ENCODE measurements around the gene ASPN. TPM values are rescaled to one million over a fixed set of nuclear protein-coding genes. Genes with fewer than 3 reads are reported as not detected.

ASPN gene
- total RNA-seq, 1 donor, result 1.1 TPM

GRCh38 chr9:92522983-92523970, 41.0 kb upstream of the ASPN start:
- Histone ChIP-seq H3K9me3 (ENCODE audit: low read depth, low read length) (no peaks in the 10 kb centered on the region), H3K27me3 (ENCODE audit: insufficient read depth, low read length) (no peaks in the 10 kb centered on the region), H3K4me1 (ENCODE audit: insufficient read depth, low read length) (peaks cover 1% of the 10 kb centered on the region), H3K79me2 (ENCODE audit: insufficient read depth, low read length) (no peaks in the 10 kb centered on the region), H2AFZ (ENCODE audit: low read length) (no peak overlapping the region), H3K36me3 (ENCODE audit: insufficient read depth, low read length) (no peaks in the 10 kb centered on the region), H3K4me2 (ENCODE audit: insufficient read depth, low read length) (no peak overlapping the region), H3K4me3 (ENCODE audit: insufficient read depth, low read length) (no peak overlapping the region), H4K20me1 (ENCODE audit: insufficient read depth, low read length) (no peaks in the 10 kb centered on the region), H3K27ac (ENCODE audit: low read depth, low read length) (no peak overlapping the region)
- TF ChIP-seq CTCF (IDR thresholded peaks at IDR 0.05; ENCODE audit: extremely low read depth, low read depth, low read length), result no peak
- no peak for DNase-seq (ENCODE audit: insufficient read length, low spot score, missing footprints)

- Histone ChIP-seq H3K4me3 (ENCODE audit: insufficient read depth, low read length) (no peak overlapping the region), H3K36me3 (ENCODE audit: insufficient read depth, low read length) (no peaks in the 10 kb centered on the region), H3K79me2 (ENCODE audit: insufficient read depth, low read length) (no peaks in the 10 kb centered on the region), H3K4me2 (ENCODE audit: insufficient read depth, low read length) (no peak overlapping the region), H4K20me1 (ENCODE audit: insufficient read depth, low read length) (no peaks in the 10 kb centered on the region), H2AFZ (ENCODE audit: low read length) (no peak overlapping the region), H3K27ac (ENCODE audit: low read depth, low read length) (no peak overlapping the region), H3K9me3 (ENCODE audit: low read depth, low read length) (no peaks in the 10 kb centered on the region), H3K4me1 (ENCODE audit: insufficient read depth, low read length) (peaks cover 14% of the 10 kb centered on the region), H3K27me3 (ENCODE audit: insufficient read depth, low read length) (no peaks in the 10 kb centered on the region)
- no peak for DNase-seq (ENCODE audit: insufficient read length, low spot score, missing footprints)
- TF ChIP-seq CTCF (IDR thresholded peaks at IDR 0.05; ENCODE audit: extremely low read depth, low read depth, low read length), result no peak
Observed at GRCh38 chr9:92520837-92521236, 38.5 kb upstream of the ASPN start.

- TF ChIP-seq CTCF (IDR thresholded peaks at IDR 0.05; ENCODE audit: extremely low read depth, low read depth, low read length), result no peak
- Histone ChIP-seq H3K27ac (ENCODE audit: low read depth, low read length) (no peak overlapping the region), H4K20me1 (ENCODE audit: insufficient read depth, low read length) (no peaks in the 10 kb centered on the region), H2AFZ (ENCODE audit: low read length) (peak overlapping the region; percentile 51), H3K4me1 (ENCODE audit: insufficient read depth, low read length) (peaks cover 14% of the 10 kb centered on the region), H3K4me2 (ENCODE audit: insufficient read depth, low read length) (no peak overlapping the region), H3K9me3 (ENCODE audit: low read depth, low read length) (no peaks in the 10 kb centered on the region), H3K36me3 (ENCODE audit: insufficient read depth, low read length) (no peaks in the 10 kb centered on the region), H3K79me2 (ENCODE audit: insufficient read depth, low read length) (no peaks in the 10 kb centered on the region), H3K27me3 (ENCODE audit: insufficient read depth, low read length) (no peaks in the 10 kb centered on the region), H3K4me3 (ENCODE audit: insufficient read depth, low read length) (no peak overlapping the region)
- peak; percentile 22 for DNase-seq (ENCODE audit: insufficient read length, low spot score, missing footprints)
Observed at GRCh38 chr9:92518199-92518598, 35.9 kb upstream of the ASPN start.

GRCh38 chr9:92517046-92517445, 34.7 kb upstream of the ASPN start:
- no peak for DNase-seq (ENCODE audit: insufficient read length, low spot score, missing footprints)
- Histone ChIP-seq H4K20me1 (ENCODE audit: insufficient read depth, low read length) (no peaks in the 10 kb centered on the region), H3K36me3 (ENCODE audit: insufficient read depth, low read length) (no peaks in the 10 kb centered on the region), H2AFZ (ENCODE audit: low read length) (no peak overlapping the region), H3K79me2 (ENCODE audit: insufficient read depth, low read length) (no peaks in the 10 kb centered on the region), H3K27me3 (ENCODE audit: insufficient read depth, low read length) (no peaks in the 10 kb centered on the region), H3K4me1 (ENCODE audit: insufficient read depth, low read length) (peaks cover 20% of the 10 kb centered on the region), H3K4me3 (ENCODE audit: insufficient read depth, low read length) (no peak overlapping the region), H3K27ac (ENCODE audit: low read depth, low read length) (no peak overlapping the region), H3K9me3 (ENCODE audit: low read depth, low read length) (no peaks in the 10 kb centered on the region), H3K4me2 (ENCODE audit: insufficient read depth, low read length) (no peak overlapping the region)
- TF ChIP-seq CTCF (IDR thresholded peaks at IDR 0.05; ENCODE audit: extremely low read depth, low read depth, low read length), result no peak
